OCI-LY1 (cell line): Measurements from ENCODE around the gene FAT1.

ENCODE experiments used
- H2AFZ ChIP-seq: fragments of 200-600 bp; sonication (generic), shearing (Covaris generic); 2 replicates; pipeline ENCODE4 v1.6.0; 2014; ENCODE audit warnings: antibody characterized with exemption, mild to moderate bottlenecking, low read length
- H3F3A ChIP-seq: fragments of 200-600 bp; sonication (generic), shearing (Covaris generic); 2 replicates; pipeline ENCODE4 v1.6.0; 2014; ENCODE audit warnings: mild to moderate bottlenecking, antibody characterized with exemption, low read length, moderate library complexity; ENCODE audit not compliant: insufficient read depth
- H3K27ac ChIP-seq: fragments of 200-600 bp; sonication (generic); 2 replicates; pipeline ENCODE4 v1.5.1; 2014; ENCODE audit warnings: low read length, mixed run types, mild to moderate bottlenecking, low read depth; ENCODE audit not compliant: poor library complexity, severe bottlenecking
- H3K27me3 ChIP-seq: fragments of 200-600 bp; sonication (generic); 2 replicates; pipeline ENCODE4 v1.6.0; 2014; ENCODE audit warnings: antibody characterized with exemption, mild to moderate bottlenecking, low read length, moderate library complexity; ENCODE audit not compliant: insufficient read depth
- H3K36me3 ChIP-seq: fragments of 200-600 bp; sonication (generic); 2 replicates; pipeline ENCODE4 v1.6.1; 2014; ENCODE audit warnings: mild to moderate bottlenecking, antibody characterized with exemption, low read length, moderate library complexity, mixed read lengths; ENCODE audit not compliant: insufficient read depth
- H3K4me1 ChIP-seq: fragments of 200-600 bp; sonication (generic); 2 replicates; pipeline ENCODE4 v1.5.1; 2014; ENCODE audit warnings: mild to moderate bottlenecking, low read length, moderate library complexity; ENCODE audit not compliant: insufficient read depth, severe bottlenecking
- H3K4me2 ChIP-seq: fragments of 200-600 bp; sonication (generic), shearing (Covaris generic); 2 replicates; pipeline ENCODE4 v1.6.1; 2014; ENCODE audit warnings: low read length
- H3K4me3 ChIP-seq: fragments of 200-600 bp; sonication (generic); 2 replicates; pipeline ENCODE4 v1.5.1; 2014; ENCODE audit warnings: low read length, low read depth, mild to moderate bottlenecking, mixed read lengths; ENCODE audit not compliant: poor library complexity, severe bottlenecking
- H3K79me2 ChIP-seq: fragments of 200-600 bp; shearing (Covaris generic); 2 replicates; pipeline ENCODE4 v1.6.1; 2016; ENCODE audit warnings: mixed run types, low read length, mixed read lengths; ENCODE audit not compliant: insufficient read depth
- H3K9ac ChIP-seq: fragments of 200-600 bp; sonication (generic), shearing (Covaris generic); 2 replicates; pipeline ENCODE4 v1.6.1; 2014; ENCODE audit warnings: mild to moderate bottlenecking, low read length, mixed read lengths
- H3K9me2 ChIP-seq: fragments of 200-600 bp; sonication (generic), shearing (Covaris generic); 2 replicates; pipeline ENCODE4 v1.6.1; 2014; ENCODE audit warnings: low read depth, mild to moderate bottlenecking, low read length, mixed read lengths
- H3K9me3 ChIP-seq: fragments of 200-600 bp; shearing (Covaris generic); 2 replicates; pipeline ENCODE4 v1.6.1; 2014; ENCODE audit warnings: low read length, mixed read lengths
- H4K20me1 ChIP-seq: fragments of 200-600 bp; sonication (generic), shearing (Covaris generic); 2 replicates; pipeline ENCODE4 v1.6.0; 2016; ENCODE audit warnings: mild to moderate bottlenecking, low read length; ENCODE audit not compliant: insufficient read depth
- EZH2 ChIP-seq: fragments of 200-600 bp; sonication (generic), shearing (Covaris generic); IDR thresholded peaks from 2 replicates; pipeline ENCODE4 v1.8.0; 2017; ENCODE audit warnings: borderline replicate concordance, mixed run types, mild to moderate bottlenecking, antibody characterized with exemption, low read length, moderate library complexity, mixed read lengths
- TF ChIP-seq, protein P1 (sequence below): fragments of 200-600 bp; sonication (generic), shearing (Covaris generic); IDR thresholded peaks from 2 replicates; pipeline ENCODE4 v1.5.1; 2017; ENCODE audit warnings: mild to moderate bottlenecking, antibody characterized with exemption, low read length, moderate library complexity, mixed read lengths

Gene FAT1

DNA sequence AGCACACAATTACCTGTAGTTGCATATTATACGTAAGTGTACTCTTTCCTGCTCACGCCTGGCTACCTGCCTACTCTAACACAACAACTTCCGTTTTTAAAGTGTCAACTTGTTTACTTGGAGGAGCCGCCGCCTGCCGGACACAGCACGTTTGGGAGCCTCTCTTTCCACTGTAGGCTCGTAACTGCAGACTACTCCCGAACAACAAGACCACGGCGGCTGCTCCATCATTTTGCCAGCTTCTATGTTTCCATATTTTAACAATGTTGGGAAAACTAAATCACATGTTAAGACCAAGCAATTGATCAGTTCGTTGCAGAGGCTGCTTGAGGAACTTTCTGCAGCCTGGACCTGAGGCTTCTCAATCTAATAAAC lies 169.1 kb downstream of the FAT1 start:
- Histone ChIP-seq H3K4me1 (no peaks in the 10 kb centered on the region), H4K20me1 (no peaks in the 10 kb centered on the region), H3K27ac (no peak overlapping the region), H2AFZ (no peak overlapping the region), H3F3A (no peaks in the 10 kb centered on the region), H3K9ac (no peak overlapping the region), H3K27me3 (no peaks in the 10 kb centered on the region), H3K4me2 (no peak overlapping the region), H3K36me3 (no peaks in the 10 kb centered on the region), H3K4me3 (no peak overlapping the region), H3K9me3 (no peaks in the 10 kb centered on the region), H3K9me2 (no peaks in the 10 kb centered on the region), H3K79me2 (no peaks in the 10 kb centered on the region)
- TF ChIP-seq EZH2: no peak
- TF ChIP-seq, protein P1, sequence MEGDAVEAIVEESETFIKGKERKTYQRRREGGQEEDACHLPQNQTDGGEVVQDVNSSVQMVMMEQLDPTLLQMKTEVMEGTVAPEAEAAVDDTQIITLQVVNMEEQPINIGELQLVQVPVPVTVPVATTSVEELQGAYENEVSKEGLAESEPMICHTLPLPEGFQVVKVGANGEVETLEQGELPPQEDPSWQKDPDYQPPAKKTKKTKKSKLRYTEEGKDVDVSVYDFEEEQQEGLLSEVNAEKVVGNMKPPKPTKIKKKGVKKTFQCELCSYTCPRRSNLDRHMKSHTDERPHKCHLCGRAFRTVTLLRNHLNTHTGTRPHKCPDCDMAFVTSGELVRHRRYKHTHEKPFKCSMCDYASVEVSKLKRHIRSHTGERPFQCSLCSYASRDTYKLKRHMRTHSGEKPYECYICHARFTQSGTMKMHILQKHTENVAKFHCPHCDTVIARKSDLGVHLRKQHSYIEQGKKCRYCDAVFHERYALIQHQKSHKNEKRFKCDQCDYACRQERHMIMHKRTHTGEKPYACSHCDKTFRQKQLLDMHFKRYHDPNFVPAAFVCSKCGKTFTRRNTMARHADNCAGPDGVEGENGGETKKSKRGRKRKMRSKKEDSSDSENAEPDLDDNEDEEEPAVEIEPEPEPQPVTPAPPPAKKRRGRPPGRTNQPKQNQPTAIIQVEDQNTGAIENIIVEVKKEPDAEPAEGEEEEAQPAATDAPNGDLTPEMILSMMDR: no peak

DNA sequence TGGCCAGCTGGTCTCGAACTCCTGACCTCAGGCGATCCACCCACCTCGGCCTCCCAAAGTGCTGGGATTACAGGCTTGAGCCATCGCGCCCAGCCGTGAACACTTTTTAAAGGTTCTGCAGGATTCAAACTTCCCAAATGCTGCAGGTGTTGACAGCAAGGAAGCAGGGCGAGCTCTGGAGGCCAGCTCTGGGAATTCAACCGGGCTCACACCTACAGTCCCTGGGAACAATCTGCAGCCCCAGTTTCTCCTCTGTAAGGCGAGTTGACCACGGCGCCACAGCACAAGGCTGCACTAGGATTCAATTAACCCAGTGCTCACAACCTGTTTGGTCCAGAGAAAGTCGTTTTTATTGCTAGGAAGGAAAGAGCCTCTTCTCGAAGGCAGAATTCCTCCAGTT lies 169.9 kb downstream of the FAT1 start:
- H3K79me2 ChIP-seq: no peaks in the 10 kb centered on the region
- no peaks in the 10 kb centered on the region for H4K20me1 ChIP-seq
- no peaks in the 10 kb centered on the region for H3K27me3 ChIP-seq
- TF ChIP-seq, protein P1: no peak
- TF ChIP-seq EZH2: no peak
- no peaks in the 10 kb centered on the region for H3F3A ChIP-seq
- H3K9me2 ChIP-seq: no peaks in the 10 kb centered on the region
- H3K4me1 ChIP-seq: no peaks in the 10 kb centered on the region
- no peak overlapping the region for H3K27ac ChIP-seq
- no peaks in the 10 kb centered on the region for H3K36me3 ChIP-seq
- no peak overlapping the region for H3K4me3 ChIP-seq
- H3K9me3 ChIP-seq: no peaks in the 10 kb centered on the region
- H2AFZ ChIP-seq: no peak overlapping the region
- H3K4me2 ChIP-seq: no peak overlapping the region
- no peak overlapping the region for H3K9ac ChIP-seq

DNA sequence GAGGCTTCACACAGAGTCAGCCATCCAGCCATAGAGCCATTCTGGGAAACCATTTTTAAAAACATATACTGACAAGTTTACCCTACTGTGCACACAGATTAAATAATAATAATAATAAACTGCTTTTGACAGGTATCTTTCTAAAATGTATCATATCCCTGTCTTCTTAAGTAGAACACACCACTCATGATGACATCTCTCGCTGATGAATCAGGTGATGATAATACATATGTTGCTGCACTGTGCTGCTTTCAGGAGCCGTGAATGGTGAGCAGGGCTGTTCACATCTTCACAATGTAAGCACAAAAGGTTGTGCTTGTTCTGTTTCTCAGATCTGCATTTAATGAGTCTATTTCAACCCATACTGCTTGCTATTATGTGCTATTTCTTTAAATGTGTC lies 171.8 kb downstream of the FAT1 start:
- H3K27ac ChIP-seq: no peak overlapping the region
- no peaks in the 10 kb centered on the region for H3K9me2 ChIP-seq
- H3K9me3 ChIP-seq: no peaks in the 10 kb centered on the region
- no peak overlapping the region for H3K4me3 ChIP-seq
- H3K4me2 ChIP-seq: no peak overlapping the region
- no peak overlapping the region for H3K9ac ChIP-seq
- TF ChIP-seq EZH2: no peak
- TF ChIP-seq, protein P1: no peak
- no peaks in the 10 kb centered on the region for H3K36me3 ChIP-seq
- H2AFZ ChIP-seq: no peak overlapping the region
- no peaks in the 10 kb centered on the region for H4K20me1 ChIP-seq
- H3K27me3 ChIP-seq: no peaks in the 10 kb centered on the region
- H3K79me2 ChIP-seq: no peaks in the 10 kb centered on the region
- no peaks in the 10 kb centered on the region for H3F3A ChIP-seq
- no peaks in the 10 kb centered on the region for H3K4me1 ChIP-seq
